ENCODE measurements around the gene KIF14. TPM values are rescaled to one million over a fixed set of nuclear protein-coding genes. Genes with fewer than 3 reads are reported as not detected.

Gene KIF14
- 37.6 and 39.7 TPM in 2 replicates for total RNA-seq (2021)
- percentile 89 among the genes with signal in this experiment for Bru-seq, nascent RNA
- BruChase-seq, experiment 1, labeled RNA remaining after a 2-hour chase: percentile 89 among the genes with signal in this experiment
- BruChase-seq, experiment 2, labeled RNA remaining after a 6-hour chase: percentile 90 among the genes with signal in this experiment
- long read RNA-seq, full-length matches to known transcripts: 17 of 47 reads
- long read RNA-seq, partial matches to known transcripts: 13 of 47 reads
- long read RNA-seq, other reads (novel, unspliced or antisense): 17 of 47 reads

DNA sequence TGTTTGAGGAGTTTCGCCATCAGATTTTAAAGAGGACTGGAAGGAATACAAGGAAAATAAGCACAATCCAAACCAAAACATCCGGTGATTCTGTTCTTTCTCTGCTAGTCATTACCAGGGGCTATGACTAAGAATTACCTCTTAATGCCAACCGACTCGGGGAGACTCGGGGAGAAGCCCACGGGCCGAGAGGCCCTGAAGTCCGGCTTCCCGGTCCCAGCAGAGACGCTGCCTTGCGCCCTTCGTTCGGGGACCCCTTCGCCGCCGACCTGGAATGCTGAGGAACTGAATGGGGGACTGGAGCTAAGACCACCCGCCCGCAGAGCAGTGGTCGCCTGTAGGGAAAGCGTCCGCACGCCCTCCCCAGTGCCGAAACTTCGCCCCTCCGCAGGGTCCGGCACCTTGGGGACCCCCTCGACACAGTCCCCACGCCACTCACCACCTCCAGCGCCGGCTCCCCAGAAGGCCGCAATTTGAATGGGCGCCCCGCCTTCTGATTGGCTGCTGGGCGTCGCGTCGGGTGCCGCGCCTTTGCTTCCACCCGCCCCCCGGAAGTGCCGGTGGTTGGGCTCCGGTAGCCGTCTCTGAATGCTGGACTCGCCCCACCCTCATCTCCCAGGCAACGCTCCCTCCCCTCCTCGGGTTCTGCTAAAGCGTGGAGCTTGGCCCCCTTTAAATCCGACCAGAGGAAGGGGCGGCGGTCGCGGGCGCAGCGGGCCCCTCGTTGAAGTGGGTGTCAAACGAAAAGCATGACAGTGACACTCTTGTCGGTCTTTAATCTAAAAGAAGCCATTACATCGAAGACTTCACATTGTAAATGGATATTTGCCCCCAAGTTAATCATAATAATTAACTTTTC, at the start of gene KIF14:
TSS of gene KIF14 (minus strand) at position 479 of the 859 bp plus-strand sequence. CDS start 2,028 bp downstream, outside the sequence.
- ChIA-PET CTCF (interaction anchor here (1.9 kb wide), 1 partner anchor 183 kb away, joined by 11 read pairs; no protein-coding TSS in a partner anchor), POLR2A (ENCODE audit: low non-redundant PET) (no interaction called here)
- Histone ChIP-seq H3K4me1 (ENCODE audit: insufficient read depth, low read length, poor library complexity, severe bottlenecking) (peaks cover 3% of the 10 kb centered on the region), H3K27me3 (replicated peaks; ENCODE audit: insufficient read depth, low read depth, low read length, poor library complexity) (no peaks in the 10 kb centered on the region), H3K4me3 (ENCODE audit: low read depth, low read length, poor library complexity, severe bottlenecking) (peak within 1 kb of the TSS; percentile 70), H3K36me3 (ENCODE audit: insufficient read depth, low read length, poor library complexity, severe bottlenecking) (peaks cover 21% of the 10 kb centered on the region), H3K9me3 (ENCODE audit: low read depth, low read length, poor library complexity, severe bottlenecking) (no peaks in the 10 kb centered on the region), H3K27ac (ENCODE audit: low read depth, low read length, poor library complexity, severe bottlenecking) (peak within 1 kb of the TSS; percentile 79)
- TF ChIP-seq, protein P1, sequence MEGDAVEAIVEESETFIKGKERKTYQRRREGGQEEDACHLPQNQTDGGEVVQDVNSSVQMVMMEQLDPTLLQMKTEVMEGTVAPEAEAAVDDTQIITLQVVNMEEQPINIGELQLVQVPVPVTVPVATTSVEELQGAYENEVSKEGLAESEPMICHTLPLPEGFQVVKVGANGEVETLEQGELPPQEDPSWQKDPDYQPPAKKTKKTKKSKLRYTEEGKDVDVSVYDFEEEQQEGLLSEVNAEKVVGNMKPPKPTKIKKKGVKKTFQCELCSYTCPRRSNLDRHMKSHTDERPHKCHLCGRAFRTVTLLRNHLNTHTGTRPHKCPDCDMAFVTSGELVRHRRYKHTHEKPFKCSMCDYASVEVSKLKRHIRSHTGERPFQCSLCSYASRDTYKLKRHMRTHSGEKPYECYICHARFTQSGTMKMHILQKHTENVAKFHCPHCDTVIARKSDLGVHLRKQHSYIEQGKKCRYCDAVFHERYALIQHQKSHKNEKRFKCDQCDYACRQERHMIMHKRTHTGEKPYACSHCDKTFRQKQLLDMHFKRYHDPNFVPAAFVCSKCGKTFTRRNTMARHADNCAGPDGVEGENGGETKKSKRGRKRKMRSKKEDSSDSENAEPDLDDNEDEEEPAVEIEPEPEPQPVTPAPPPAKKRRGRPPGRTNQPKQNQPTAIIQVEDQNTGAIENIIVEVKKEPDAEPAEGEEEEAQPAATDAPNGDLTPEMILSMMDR (conservative IDR thresholded peaks at IDR 0.05; ENCODE audit: low read depth, low read length): no peak
- TF ChIP-seq EZH2 (IDR thresholded peaks at IDR 0.05; ENCODE audit: borderline replicate concordance, low read depth, low read length, poor library complexity, severe bottlenecking): no peak
- BruUV-seq (replicated peaks): TSS peak; percentile 39
- peak; percentile 99 for DNase-seq (ENCODE audit: low spot score)
- intact Hi-C loops (cut with micrococcal nuclease; ENCODE audit: unreplicated experiment): loop anchor here (2.0 to 10.0 kb wide), 3 partner anchors 50 to 214 kb away; no protein-coding TSS in a partner anchor

- peak within 1 kb of the TSS; percentile 99 for H3K27ac ChIP-seq (ENCODE audit: low read depth, low read length, poor library complexity, severe bottlenecking)
- ChIA-PET CTCF (interaction anchor here (0.5 to 1.5 kb wide), 6 partner anchors 9 to 628 kb away, joined by 3 to 6 read pairs (median 5); no protein-coding TSS in a partner anchor), POLR2A (ENCODE audit: low non-redundant PET) (interaction anchor here (0.5 to 0.7 kb wide), 5 partner anchors 13 to 264 kb away, joined by 3 to 14 read pairs (median 4); no protein-coding TSS in a partner anchor)
- DNase-seq (ENCODE audit: low spot score): peak; percentile 98
- no TSS peak for BruUV-seq (replicated peaks)
- H3K27me3 ChIP-seq (replicated peaks; ENCODE audit: insufficient read depth, low read depth, low read length, poor library complexity): no peaks in the 10 kb centered on the region
- H3K36me3 ChIP-seq (ENCODE audit: insufficient read depth, low read length, poor library complexity, severe bottlenecking): no peaks in the 10 kb centered on the region
- no peaks in the 10 kb centered on the region for H3K9me3 ChIP-seq (ENCODE audit: low read depth, low read length, poor library complexity, severe bottlenecking)
- intact Hi-C loops (cut with micrococcal nuclease; ENCODE audit: unreplicated experiment): loop anchor here (2.0 kb wide), 1 partner anchor 49 kb away; the partner anchor contains the start of gene KIF14
- H3K4me1 ChIP-seq (ENCODE audit: insufficient read depth, low read length, poor library complexity, severe bottlenecking): peaks cover 30% of the 10 kb centered on the region
- peak within 1 kb of the TSS; percentile 69 for H3K4me3 ChIP-seq (ENCODE audit: low read depth, low read length, poor library complexity, severe bottlenecking)
- TF ChIP-seq EZH2 (IDR thresholded peaks at IDR 0.05; ENCODE audit: borderline replicate concordance, low read depth, low read length, poor library complexity, severe bottlenecking): no peak
- TF ChIP-seq, protein P1 (conservative IDR thresholded peaks at IDR 0.05; ENCODE audit: low read depth, low read length): no peak
These were observed 49.0 kb upstream of the KIF14 start, which contains the start of gene DDX59 for GRCh38 chr1:200669314-200670241. DDX59 (minus strand) TSS chr1:200669907; CDS start chr1:200666740, 3,167 bp downstream.
